SK-N-SH treated with all-trans-retinoic acid at 6 μM for 48 hours (cell line): ENCODE measurements around the gene TNNI3K.

ENCODE experiments used
- ATAC-seq: fragments of 200-7000 bp; cut with Tn5 transposase; 3 replicates; pipeline ENCODE4 v1.9.1; 2020; ENCODE audit warnings: mild to moderate bottlenecking, moderate library complexity
- ARNTL ChIP-seq: fragments of 450-650 bp; formaldehyde crosslinking; IDR thresholded peaks from 2 replicates; pipeline ENCODE4 v1.5.0; 2020; ENCODE audit warnings: low read depth, mild to moderate bottlenecking, moderate library complexity, borderline replicate concordance
- BACH2 ChIP-seq: fragments of 250-450 bp; sonication (Bioruptor Pico); IDR thresholded peaks from 2 replicates; pipeline ENCODE4 v1.9.0; 2021; ENCODE audit warnings: mild to moderate bottlenecking, borderline replicate concordance
- CSDC2 ChIP-seq: fragments of 250-450 bp; sonication (Bioruptor Pico); IDR thresholded peaks from 2 replicates; pipeline ENCODE4 v1.5.0; 2020; ENCODE audit warnings: mild to moderate bottlenecking, moderate library complexity
- CSRNP3 ChIP-seq: fragments of 250-450 bp; sonication (Bioruptor Pico); IDR thresholded peaks from 2 replicates; pipeline ENCODE4 v1.5.1; 2021; ENCODE audit warnings: mild to moderate bottlenecking, moderate library complexity
- ESRRG ChIP-seq: fragments of 250-450 bp; sonication (Bioruptor Pico); IDR thresholded peaks from 2 replicates; pipeline ENCODE4 v1.6.1; 2021; ENCODE audit warnings: mild to moderate bottlenecking
- ISL1 ChIP-seq: fragments of 250-450 bp; sonication (Bioruptor Pico); IDR thresholded peaks from 2 replicates; pipeline ENCODE4 v2.1.2; 2022; ENCODE audit warnings: mild to moderate bottlenecking, moderate library complexity
- OSR1 ChIP-seq: fragments of 250-450 bp; sonication (Bioruptor Pico); IDR thresholded peaks from 2 replicates; pipeline ENCODE4 v1.8.0; 2022; ENCODE audit warnings: moderate library complexity, mild to moderate bottlenecking, inconsistent platforms
- PATZ1 ChIP-seq: fragments of 250-450 bp; sonication (Bioruptor Pico); IDR thresholded peaks from 2 replicates; pipeline ENCODE4 v1.8.0; 2020; ENCODE audit warnings: mild to moderate bottlenecking, moderate library complexity, borderline replicate concordance
- PPARA ChIP-seq: fragments of 250-450 bp; sonication (Bioruptor Pico); IDR thresholded peaks from 2 replicates; pipeline ENCODE4 v1.5.0; 2020; ENCODE audit warnings: mild to moderate bottlenecking, borderline replicate concordance
- RARB ChIP-seq: fragments of 250-450 bp; sonication (Bioruptor Pico); IDR thresholded peaks from 2 replicates; pipeline ENCODE4 v1.8.0; 2021; ENCODE audit warnings: mild to moderate bottlenecking, moderate library complexity
- SNAI2 ChIP-seq: fragments of 250-450 bp; sonication (Bioruptor Pico); IDR thresholded peaks from 2 replicates; pipeline ENCODE4 v1.5.0; 2020; ENCODE audit warnings: mild to moderate bottlenecking, moderate library complexity
- TCF4 ChIP-seq: fragments of 250-450 bp; sonication (Bioruptor Pico); IDR thresholded peaks from 2 replicates; pipeline ENCODE4 v1.8.0; 2021; ENCODE audit warnings: mild to moderate bottlenecking, moderate library complexity, borderline replicate concordance
- TOX ChIP-seq: fragments of 250-450 bp; sonication (Bioruptor Pico); IDR thresholded peaks from 2 replicates; pipeline ENCODE4 v1.8.0; 2021; ENCODE audit warnings: mild to moderate bottlenecking, moderate library complexity, borderline replicate concordance
- ZC3H10 ChIP-seq: fragments of 250-450 bp; sonication (Bioruptor Pico); IDR thresholded peaks from 2 replicates; pipeline ENCODE4 v1.5.1; 2021; ENCODE audit warnings: mild to moderate bottlenecking, moderate library complexity
- ZFP3 ChIP-seq: fragments of 250-450 bp; sonication (Bioruptor Pico); IDR thresholded peaks from 2 replicates; pipeline ENCODE4 v1.5.0; 2020; ENCODE audit warnings: mild to moderate bottlenecking, moderate library complexity
- ZFP30 ChIP-seq: fragments of 450-650 bp; formaldehyde crosslinking; IDR thresholded peaks from 2 replicates; pipeline ENCODE4 v1.5.0; 2022; ENCODE audit warnings: mild to moderate bottlenecking, moderate library complexity
- ZNF565 ChIP-seq: fragments of 450-650 bp; formaldehyde crosslinking; conservative IDR thresholded peaks from 2 replicates; pipeline ENCODE4 v1.5.0; 2020; ENCODE audit warnings: low read depth, mild to moderate bottlenecking, moderate library complexity
- ZNF70 ChIP-seq: fragments of 450-650 bp; formaldehyde crosslinking; IDR thresholded peaks from 2 replicates; pipeline ENCODE4 v1.5.0; 2020; ENCODE audit warnings: mild to moderate bottlenecking, moderate library complexity
- ZNF8 ChIP-seq: fragments of 450-650 bp; formaldehyde crosslinking; IDR thresholded peaks from 2 replicates; pipeline ENCODE4 v1.5.0; 2020; ENCODE audit warnings: mild to moderate bottlenecking, moderate library complexity
- TF ChIP-seq, protein P1 (sequence below): fragments of 250-450 bp; sonication (Bioruptor Pico); IDR thresholded peaks from 2 replicates; pipeline ENCODE4 v1.5.1; 2020; ENCODE audit warnings: low read depth, mild to moderate bottlenecking, moderate library complexity
- TF ChIP-seq, protein P2 (sequence below): fragments of 250-450 bp; sonication (Bioruptor Pico); IDR thresholded peaks from 2 replicates; pipeline ENCODE4 v1.8.0; 2021; ENCODE audit warnings: low read depth, mild to moderate bottlenecking, moderate library complexity, borderline replicate concordance

The TNNI3K gene

DNA sequence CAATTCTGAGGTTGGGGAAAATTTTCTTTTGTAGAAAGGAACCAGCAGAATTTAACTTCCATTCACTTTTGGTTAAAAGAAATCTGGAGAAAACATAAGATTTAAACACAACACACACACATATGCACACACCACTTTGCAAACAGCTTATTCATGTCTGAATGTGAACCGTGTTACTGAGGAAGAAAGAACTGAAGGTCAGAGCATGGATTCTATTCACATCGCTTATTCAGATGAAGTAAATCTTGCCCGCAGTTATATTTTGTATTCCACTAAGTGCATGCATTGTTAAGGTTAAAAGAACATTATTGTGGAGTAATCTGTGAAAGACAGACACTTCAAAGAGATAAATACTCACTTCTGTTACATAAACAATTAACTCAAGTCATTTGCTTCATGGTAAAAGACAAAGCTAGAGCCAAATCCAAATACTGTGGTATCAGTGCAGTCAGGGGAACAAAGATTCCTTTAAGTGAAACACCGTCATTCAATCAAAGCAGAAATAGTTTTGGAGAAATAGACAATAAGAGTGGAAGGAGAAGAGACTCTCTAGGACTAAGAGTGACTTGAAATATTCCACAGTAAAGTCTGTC lies 195.3 kb downstream of the TNNI3K start:
- ATAC-seq: no peak
- TF ChIP-seq CSRNP3 (CRISPR knock-in tag): no peak
- no peak for TF ChIP-seq ZFP30 (CRISPR knock-in tag)
- no peak for TF ChIP-seq ZNF70 (CRISPR knock-in tag)
- no peak for TF ChIP-seq ZFP3 (CRISPR knock-in tag)

- TF ChIP-seq ESRRG (no peak), ARNTL (CRISPR knock-in tag) (no peak), RARB (CRISPR knock-in tag) (no peak), SNAI2 (CRISPR knock-in tag) (no peak), TCF4 (no peak), ZNF8 (no peak), ZFP3 (CRISPR knock-in tag) (no peak), ZNF565 (no peak), CSDC2 (CRISPR knock-in tag) (no peak), ZFP30 (CRISPR knock-in tag) (no peak), ISL1 (no peak), TOX (CRISPR knock-in tag) (no peak), PPARA (CRISPR knock-in tag) (no peak), ZNF70 (CRISPR knock-in tag) (no peak), PATZ1 (CRISPR knock-in tag) (no peak)
- TF ChIP-seq, protein P1, sequence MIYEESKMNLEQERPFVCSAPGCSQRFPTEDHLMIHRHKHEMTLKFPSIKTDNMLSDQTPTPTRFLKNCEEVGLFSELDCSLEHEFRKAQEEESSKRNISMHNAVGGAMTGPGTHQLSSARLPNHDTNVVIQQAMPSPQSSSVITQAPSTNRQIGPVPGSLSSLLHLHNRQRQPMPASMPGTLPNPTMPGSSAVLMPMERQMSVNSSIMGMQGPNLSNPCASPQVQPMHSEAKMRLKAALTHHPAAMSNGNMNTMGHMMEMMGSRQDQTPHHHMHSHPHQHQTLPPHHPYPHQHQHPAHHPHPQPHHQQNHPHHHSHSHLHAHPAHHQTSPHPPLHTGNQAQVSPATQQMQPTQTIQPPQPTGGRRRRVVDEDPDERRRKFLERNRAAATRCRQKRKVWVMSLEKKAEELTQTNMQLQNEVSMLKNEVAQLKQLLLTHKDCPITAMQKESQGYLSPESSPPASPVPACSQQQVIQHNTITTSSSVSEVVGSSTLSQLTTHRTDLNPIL (CRISPR knock-in tag): no peak
- ATAC-seq: no peak
Measured at GRCh38 chr1:74431531-74431930, 196.3 kb downstream of the TNNI3K start.

DNA sequence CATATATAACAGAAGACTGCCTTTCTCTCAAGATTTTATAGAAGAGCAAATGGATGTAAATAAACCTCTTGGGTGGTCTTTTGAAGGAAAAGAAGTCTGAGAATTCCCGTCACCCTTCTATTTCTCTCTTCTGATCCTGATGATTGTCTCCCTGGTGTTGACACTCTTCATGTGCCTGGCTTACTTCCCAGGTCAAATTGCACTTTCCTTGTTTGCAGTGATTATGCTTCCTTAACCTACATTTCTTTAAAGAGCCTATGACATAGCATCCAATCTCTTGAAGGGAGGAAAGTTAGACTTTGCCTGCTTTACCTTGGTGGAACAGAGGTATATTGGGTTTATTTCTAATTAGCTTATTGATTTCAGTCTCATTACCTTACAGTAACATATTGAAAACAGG lies 197.1 kb downstream of the TNNI3K start:
- TF ChIP-seq, protein P2, sequence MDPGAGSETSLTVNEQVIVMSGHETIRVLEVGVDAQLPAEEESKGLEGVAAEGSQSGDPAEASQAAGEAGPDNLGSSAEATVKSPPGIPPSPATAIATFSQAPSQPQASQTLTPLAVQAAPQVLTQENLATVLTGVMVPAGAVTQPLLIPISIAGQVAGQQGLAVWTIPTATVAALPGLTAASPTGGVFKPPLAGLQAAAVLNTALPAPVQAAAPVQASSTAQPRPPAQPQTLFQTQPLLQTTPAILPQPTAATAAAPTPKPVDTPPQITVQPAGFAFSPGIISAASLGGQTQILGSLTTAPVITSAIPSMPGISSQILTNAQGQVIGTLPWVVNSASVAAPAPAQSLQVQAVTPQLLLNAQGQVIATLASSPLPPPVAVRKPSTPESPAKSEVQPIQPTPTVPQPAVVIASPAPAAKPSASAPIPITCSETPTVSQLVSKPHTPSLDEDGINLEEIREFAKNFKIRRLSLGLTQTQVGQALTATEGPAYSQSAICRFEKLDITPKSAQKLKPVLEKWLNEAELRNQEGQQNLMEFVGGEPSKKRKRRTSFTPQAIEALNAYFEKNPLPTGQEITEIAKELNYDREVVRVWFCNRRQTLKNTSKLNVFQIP (CRISPR knock-in tag): no peak
- TF ChIP-seq ZC3H10 (CRISPR knock-in tag) (no peak), SNAI2 (CRISPR knock-in tag) (no peak)
- TF ChIP-seq, all 23 proteins: peak for 0
- no peak for ATAC-seq

DNA sequence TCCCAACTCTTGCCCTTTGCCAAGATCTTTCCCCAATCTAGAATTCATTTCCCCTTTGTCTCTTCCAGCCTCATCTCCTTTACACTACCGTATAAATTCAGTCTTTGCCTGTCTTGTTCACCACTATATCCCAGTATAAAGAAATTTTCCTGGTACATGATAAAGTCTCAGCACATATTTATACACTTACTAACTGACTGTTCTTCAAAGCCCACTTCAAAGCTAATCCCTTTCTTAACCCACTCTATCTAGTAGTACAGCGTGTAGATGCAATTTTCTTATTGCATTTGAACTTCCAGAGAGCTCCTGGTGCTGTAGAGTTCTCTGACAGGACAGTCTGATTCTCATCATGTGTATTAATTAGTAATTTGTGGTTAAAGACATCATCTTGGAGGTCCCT lies 199.1 kb downstream of the TNNI3K start:
- no peak for ATAC-seq
- TF ChIP-seq ZNF70 (CRISPR knock-in tag) (no peak), ZFP3 (CRISPR knock-in tag) (no peak), ISL1 (no peak), TOX (CRISPR knock-in tag) (no peak), CSRNP3 (CRISPR knock-in tag) (no peak), RARB (CRISPR knock-in tag) (no peak), BACH2 (CRISPR knock-in tag) (no peak), ZNF8 (no peak), OSR1 (CRISPR knock-in tag) (no peak)
